OCI-LY7 (cell line): Measurements from ENCODE around the gene RPS6KA6. TPM values are rescaled to one million over a fixed set of nuclear protein-coding genes. Genes with fewer than 3 reads are reported as not detected.

Source experiments
- BruUV-seq: library from RNA; stranded (reverse); fragments of 400-500 nt; replicated peaks from 2 replicates; lab custom pipeline; 2021; lab: Mats Ljungman, UMichigan
- CTCF ChIA-PET: fragments of 300-600 bp; sonication (Branson Sonifier 250); formaldehyde crosslinking; loops from one replicate; lab custom pipeline; 2022; ENCODE audit warnings: antibody characterized with exemption; ENCODE audit not compliant: unreplicated experiment; lab: Charles Lee
- POLR2A ChIA-PET: fragments of 300-600 bp; sonication (Branson Sonifier 250); formaldehyde crosslinking; loops from one replicate; lab custom pipeline; 2022; ENCODE audit warnings: antibody characterized with exemption; lab: Charles Lee
- DNase-seq: peaks from one replicate; pipeline ENCODE4 v3.0.0-alpha.2; 2015; ENCODE audit warnings: low spot score
- H2AFZ ChIP-seq: fragments of 200-600 bp; sonication (generic), shearing (Covaris generic); 2 replicates; pipeline ENCODE4 v1.6.1; 2014; ENCODE audit warnings: mild to moderate bottlenecking, antibody characterized with exemption, low read length, moderate library complexity
- H3K27ac ChIP-seq: fragments of 200-600 bp; sonication (generic); 2 replicates; pipeline ENCODE4 v1.5.1; 2014; ENCODE audit warnings: mixed run types, low read depth, mild to moderate bottlenecking, moderate library complexity, low read length, inconsistent platforms; ENCODE audit not compliant: poor library complexity, severe bottlenecking
- H3K36me3 ChIP-seq: fragments of 200-600 bp; sonication (generic); 2 replicates; pipeline ENCODE4 v1.6.1; 2014; ENCODE audit warnings: mild to moderate bottlenecking, antibody characterized with exemption, low read length, moderate library complexity, mixed read lengths; ENCODE audit not compliant: insufficient read depth
- H3K4me1 ChIP-seq: fragments of 200-600 bp; sonication (generic); 2 replicates; pipeline ENCODE4 v1.5.1; 2014; ENCODE audit warnings: mild to moderate bottlenecking, low read length; ENCODE audit not compliant: insufficient read depth, poor library complexity, severe bottlenecking
- H3K4me2 ChIP-seq: fragments of 200-600 bp; sonication (generic); 2 replicates; pipeline ENCODE4 v1.6.1; 2014; ENCODE audit warnings: mild to moderate bottlenecking, low read length
- H3K4me3 ChIP-seq: fragments of 200-600 bp; sonication (generic); 2 replicates; pipeline ENCODE4 v1.5.1; 2014; ENCODE audit warnings: mild to moderate bottlenecking, low read depth, low read length; ENCODE audit not compliant: poor library complexity, severe bottlenecking
- H3K79me2 ChIP-seq: fragments of 200-600 bp; sonication (generic); 2 replicates; pipeline ENCODE4 v1.6.1; 2016; ENCODE audit warnings: low read depth, mild to moderate bottlenecking, low read length, moderate library complexity, mixed read lengths; ENCODE audit not compliant: insufficient read depth
- H3K9me2 ChIP-seq: fragments of 200-600 bp; sonication (generic); 2 replicates; pipeline ENCODE4 v1.6.1; 2016; ENCODE audit warnings: mild to moderate bottlenecking, low read length, mixed read lengths; ENCODE audit not compliant: insufficient read depth
- H3K9me3 ChIP-seq: fragments of 200-600 bp; sonication (generic); 2 replicates; pipeline ENCODE4 v1.6.1; 2014; ENCODE audit warnings: mild to moderate bottlenecking, mixed run types, low read length, mixed read lengths
- H4K20me1 ChIP-seq: fragments of 200-600 bp; sonication (generic); 2 replicates; pipeline ENCODE4 v1.6.1; 2014; ENCODE audit warnings: mild to moderate bottlenecking, antibody characterized with exemption, low read length, moderate library complexity, mixed read lengths; ENCODE audit not compliant: insufficient read depth
- EZH2phosphoT487 ChIP-seq: fragments of 200-600 bp; sonication (generic); IDR thresholded peaks from 2 replicates; pipeline ENCODE4 v1.6.1; 2018; ENCODE audit warnings: low read depth, borderline replicate concordance, mild to moderate bottlenecking, mixed run types, antibody characterized with exemption, low read length, moderate library complexity, mixed read lengths
- intact Hi-C: fragments of 100-400 bp; cut with micrococcal nuclease; formaldehyde crosslinking; loops from one replicate; pipeline ENCODE4 v1.10.0; 2022; ENCODE audit not compliant: unreplicated experiment
- total RNA-seq, 2 experiments: library from RNA; depleted of rRNA in 1 of 2; stranded (reverse); fragments of >200 nt in 1 of 2; shearing (Covaris generic) in 1 of 2; gene quantifications; 2 replicates each; pipeline ENCODE4 v1.2.3, GENCODE V29; 2014 to 2022
- TF ChIP-seq, protein P1 (sequence below): fragments of 200-600 bp; sonication (generic); conservative IDR thresholded peaks from 2 replicates; pipeline ENCODE4 v1.5.1; 2014; ENCODE audit warnings: mild to moderate bottlenecking, antibody characterized with exemption, low read length, moderate library complexity, mixed read lengths

RPS6KA6 gene
- total RNA-seq, 2 experiments from 2014 or later = not detected

DNA sequence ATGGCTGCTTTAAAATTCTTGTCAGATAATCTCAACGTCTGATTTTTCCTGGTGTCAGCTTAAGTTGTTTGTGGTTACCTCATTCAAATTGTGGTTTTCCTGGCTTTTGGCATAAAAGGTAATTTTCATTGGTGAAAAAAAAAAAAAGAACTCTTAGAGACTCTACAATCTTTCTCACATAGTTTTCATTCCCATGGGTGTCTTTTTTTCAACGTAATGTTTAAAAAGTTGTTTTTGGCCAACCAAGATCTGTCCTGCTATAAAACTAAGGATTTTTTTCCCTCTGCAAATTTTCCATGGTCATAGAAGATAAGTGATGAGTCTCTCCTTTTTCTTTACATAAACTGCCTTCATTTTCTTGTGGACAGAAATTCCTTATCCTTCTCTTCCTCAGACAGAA is 28.9 kb upstream of the RPS6KA6 start:
- no peaks in the 10 kb centered on the region for H3K9me3 ChIP-seq
- no peaks in the 10 kb centered on the region for H3K79me2 ChIP-seq
- TF ChIP-seq, protein P1, sequence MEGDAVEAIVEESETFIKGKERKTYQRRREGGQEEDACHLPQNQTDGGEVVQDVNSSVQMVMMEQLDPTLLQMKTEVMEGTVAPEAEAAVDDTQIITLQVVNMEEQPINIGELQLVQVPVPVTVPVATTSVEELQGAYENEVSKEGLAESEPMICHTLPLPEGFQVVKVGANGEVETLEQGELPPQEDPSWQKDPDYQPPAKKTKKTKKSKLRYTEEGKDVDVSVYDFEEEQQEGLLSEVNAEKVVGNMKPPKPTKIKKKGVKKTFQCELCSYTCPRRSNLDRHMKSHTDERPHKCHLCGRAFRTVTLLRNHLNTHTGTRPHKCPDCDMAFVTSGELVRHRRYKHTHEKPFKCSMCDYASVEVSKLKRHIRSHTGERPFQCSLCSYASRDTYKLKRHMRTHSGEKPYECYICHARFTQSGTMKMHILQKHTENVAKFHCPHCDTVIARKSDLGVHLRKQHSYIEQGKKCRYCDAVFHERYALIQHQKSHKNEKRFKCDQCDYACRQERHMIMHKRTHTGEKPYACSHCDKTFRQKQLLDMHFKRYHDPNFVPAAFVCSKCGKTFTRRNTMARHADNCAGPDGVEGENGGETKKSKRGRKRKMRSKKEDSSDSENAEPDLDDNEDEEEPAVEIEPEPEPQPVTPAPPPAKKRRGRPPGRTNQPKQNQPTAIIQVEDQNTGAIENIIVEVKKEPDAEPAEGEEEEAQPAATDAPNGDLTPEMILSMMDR = no peak
- TF ChIP-seq EZH2phosphoT487 = no peak
- no peak overlapping the region for H2AFZ ChIP-seq
- H3K4me2 ChIP-seq = no peak overlapping the region
- intact Hi-C loops = no loop called here
- H4K20me1 ChIP-seq = no peaks in the 10 kb centered on the region
- H3K4me3 ChIP-seq = no peak overlapping the region
- DNase-seq = no peak
- H3K27ac ChIP-seq = no peak overlapping the region
- no peaks in the 10 kb centered on the region for H3K9me2 ChIP-seq
- ChIA-PET CTCF (no interaction called here), POLR2A (interaction anchor here (0.9 kb wide), 1 partner anchor 9 kb away, joined by 4 read pairs; no protein-coding TSS in a partner anchor)
- no TSS peak for BruUV-seq
- H3K4me1 ChIP-seq = no peaks in the 10 kb centered on the region
- H3K36me3 ChIP-seq = no peaks in the 10 kb centered on the region

DNA sequence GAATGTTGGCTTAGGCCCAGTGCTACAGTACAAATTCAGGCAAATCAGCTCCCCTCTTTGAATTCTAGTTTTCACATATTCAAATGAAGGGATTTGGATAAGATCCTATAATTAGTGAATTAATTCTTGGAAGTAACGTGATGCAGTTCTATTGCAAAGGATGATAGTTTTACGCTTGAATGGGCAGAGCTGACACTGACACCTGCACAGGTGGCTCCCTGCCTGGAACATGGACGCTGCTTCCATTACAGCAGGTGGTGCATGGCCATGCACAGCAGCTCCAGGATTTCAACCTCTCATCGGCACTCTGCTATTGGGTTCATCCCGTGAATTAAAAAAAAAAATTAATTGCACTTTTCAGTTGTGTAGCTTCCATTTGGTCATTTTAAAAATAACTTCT is 28.4 kb upstream of the RPS6KA6 start:
- Histone ChIP-seq H3K79me2 (no peaks in the 10 kb centered on the region), H3K9me2 (no peaks in the 10 kb centered on the region), H4K20me1 (no peaks in the 10 kb centered on the region), H3K27ac (no peak overlapping the region), H3K4me1 (no peaks in the 10 kb centered on the region), H3K4me2 (no peak overlapping the region), H3K9me3 (no peaks in the 10 kb centered on the region), H3K36me3 (no peaks in the 10 kb centered on the region), H3K4me3 (no peak overlapping the region), H2AFZ (no peak overlapping the region)
- CTCF ChIA-PET = no interaction called here
- intact Hi-C loops = no loop called here
- no peak for DNase-seq
- POLR2A ChIA-PET = interaction anchor here (0.9 kb wide), 1 partner anchor 8 kb away, joined by 4 read pairs; no protein-coding TSS in a partner anchor
- no peak for TF ChIP-seq EZH2phosphoT487
- TF ChIP-seq, protein P1 = no peak
- no TSS peak for BruUV-seq

DNA sequence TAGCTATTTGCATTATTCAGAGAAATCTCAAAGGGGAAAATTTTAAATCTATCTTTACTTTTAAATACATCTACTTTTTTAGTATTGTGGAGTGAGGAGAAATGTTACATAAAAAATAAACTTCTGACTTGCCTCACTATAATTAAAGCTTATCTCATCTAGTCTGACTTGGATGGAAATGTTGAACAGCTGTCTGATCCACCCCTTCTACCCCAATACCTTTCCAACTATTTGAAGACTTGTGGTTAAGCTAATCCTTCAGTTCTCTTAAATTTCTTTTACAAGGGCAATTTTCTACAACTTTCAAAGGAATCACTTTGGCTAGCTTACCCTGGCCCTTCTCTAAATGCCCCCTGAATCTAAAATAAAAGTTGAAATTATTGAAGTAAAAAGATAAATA is 17.3 kb upstream of the RPS6KA6 start:
- no peaks in the 10 kb centered on the region for H3K36me3 ChIP-seq
- CTCF ChIA-PET = no interaction called here
- TF ChIP-seq, protein P1 = no peak
- no peak for TF ChIP-seq EZH2phosphoT487

More for the DNA sequence above, 17.3 kb upstream of the RPS6KA6 start:
- H3K4me2 ChIP-seq = no peak overlapping the region
- no peak for DNase-seq
- H3K9me2 ChIP-seq = no peaks in the 10 kb centered on the region
- no peak overlapping the region for H3K4me3 ChIP-seq
- no peaks in the 10 kb centered on the region for H3K9me3 ChIP-seq
- intact Hi-C loops = no loop called here
- H3K4me1 ChIP-seq = no peaks in the 10 kb centered on the region
- no TSS peak for BruUV-seq
- H2AFZ ChIP-seq = no peak overlapping the region
- no peaks in the 10 kb centered on the region for H3K79me2 ChIP-seq
- POLR2A ChIA-PET = no interaction called here
- H3K27ac ChIP-seq = no peak overlapping the region
- H4K20me1 ChIP-seq = no peaks in the 10 kb centered on the region
